Caki2 (cell line): ENCODE measurements around the gene TPD52L1. TPM values are rescaled to one million over a fixed set of nuclear protein-coding genes. Genes with fewer than 3 reads are reported as not detected.
"Not testable (repeated sequence)": the region's sequence is repeated elsewhere in the genome, so short reads cannot be mapped to it uniquely, and the experiment has no call there.

Experiments
- DNase-seq: peaks from one replicate; pipeline ENCODE4 v3.0.0-alpha.2; 2015; ENCODE audit warnings: low read depth
- in situ Hi-C: cut with HindIII; loops from 2 replicates; pipeline ENCODE4 v1.10.0; 2016; ENCODE audit warnings: low sequenced_read_pairs, low pct_unique_long_range_greater_than_20kb, mixed read lengths
- total RNA-seq: library from RNA; depleted of rRNA; stranded (reverse); fragments of >200 nt; shearing (Covaris generic); gene quantifications from 2 replicates; pipeline ENCODE4 v1.2.3, GENCODE V29; 2014; ENCODE audit warnings: low replicate concordance; rRNA removed

The TPD52L1 gene, protein sequence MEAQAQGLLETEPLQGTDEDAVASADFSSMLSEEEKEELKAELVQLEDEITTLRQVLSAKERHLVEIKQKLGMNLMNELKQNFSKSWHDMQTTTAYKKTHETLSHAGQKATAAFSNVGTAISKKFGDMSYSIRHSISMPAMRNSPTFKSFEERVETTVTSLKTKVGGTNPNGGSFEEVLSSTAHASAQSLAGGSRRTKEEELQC
- 328 and 365 TPM in 2 replicates for total RNA-seq

- in situ Hi-C loops = no loop called here
- peak; percentile 81 for DNase-seq
Observed at GRCh38 chr6:125153391-125154117, at the start of gene TPD52L1. Gene TPD52L1 (plus strand): TSS chr6:125153773. CDS start chr6:125153952, 179 bp downstream.

- in situ Hi-C loops = no loop called here
- no peak for DNase-seq
Observed at GRCh38 chr6:125104425-125104824, 49.1 kb upstream of the TPD52L1 start.

GRCh38 chr6:125107048-125107447 lies 46.5 kb upstream of the TPD52L1 start:
- in situ Hi-C loops = no loop called here

GRCh38 chr6:125107896-125108295 lies 45.7 kb upstream of the TPD52L1 start:
- in situ Hi-C loops = no loop called here
- DNase-seq = no peak

More at GRCh38 chr6:125107048-125107447, 46.5 kb upstream of the TPD52L1 start:
- no peak for DNase-seq

- no peak for DNase-seq
- in situ Hi-C loops = no loop called here
Observed at GRCh38 chr6:125110056-125110455, 43.5 kb upstream of the TPD52L1 start.

- DNase-seq = no peak
- in situ Hi-C loops = no loop called here
Observed at GRCh38 chr6:125111219-125111983, 42.2 kb upstream of the TPD52L1 start.

- in situ Hi-C loops = no loop called here
- DNase-seq = no peak
Observed at GRCh38 chr6:125112934-125113333, 40.6 kb upstream of the TPD52L1 start.

GRCh38 chr6:125114248-125114858 lies 39.2 kb upstream of the TPD52L1 start:
- DNase-seq = no peak
- in situ Hi-C loops = no loop called here

- in situ Hi-C loops = no loop called here
Observed at GRCh38 chr6:125116170-125116569, 37.4 kb upstream of the TPD52L1 start.

GRCh38 chr6:125116710-125117109 lies 36.9 kb upstream of the TPD52L1 start:
- in situ Hi-C loops = no loop called here

More at GRCh38 chr6:125116170-125116569, 37.4 kb upstream of the TPD52L1 start:
- DNase-seq = no peak

GRCh38 chr6:125117818-125118217 lies 35.8 kb upstream of the TPD52L1 start:
- in situ Hi-C loops = no loop called here

More at GRCh38 chr6:125116710-125117109, 36.9 kb upstream of the TPD52L1 start:
- DNase-seq = no peak

DNA sequence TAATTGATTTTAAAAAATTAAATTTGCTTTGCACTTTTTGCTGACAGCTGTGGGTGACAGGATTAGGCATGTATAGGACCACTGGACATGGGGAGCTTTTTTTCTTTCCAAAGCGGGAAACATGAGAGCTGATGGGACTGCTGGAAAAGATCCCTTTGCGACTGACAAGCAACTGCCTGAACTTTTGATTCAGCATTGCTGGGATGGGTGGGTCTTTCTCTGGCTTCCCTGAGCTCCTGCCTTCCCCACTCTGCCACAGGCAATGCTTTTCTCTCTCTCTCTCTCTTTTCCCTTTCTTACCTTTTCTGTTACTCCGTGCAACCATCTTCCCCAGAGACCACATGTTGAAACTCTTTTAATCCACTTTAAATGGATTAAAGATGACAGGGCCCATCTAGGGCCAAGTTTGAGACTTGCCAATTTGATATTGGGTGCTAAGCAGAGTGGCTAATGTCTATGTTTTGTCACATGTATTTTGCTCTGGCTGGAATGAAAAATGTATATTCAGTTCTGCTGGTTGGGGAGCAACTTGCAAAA lies 33.5 kb upstream of the TPD52L1 start:
- in situ Hi-C loops = no loop called here
- DNase-seq = peak; percentile 49

More at GRCh38 chr6:125117818-125118217, 35.8 kb upstream of the TPD52L1 start:
- peak; percentile 59 for DNase-seq

- in situ Hi-C loops = no loop called here
- no peak for DNase-seq
Observed at GRCh38 chr6:125121894-125122293, 31.7 kb upstream of the TPD52L1 start.

DNA sequence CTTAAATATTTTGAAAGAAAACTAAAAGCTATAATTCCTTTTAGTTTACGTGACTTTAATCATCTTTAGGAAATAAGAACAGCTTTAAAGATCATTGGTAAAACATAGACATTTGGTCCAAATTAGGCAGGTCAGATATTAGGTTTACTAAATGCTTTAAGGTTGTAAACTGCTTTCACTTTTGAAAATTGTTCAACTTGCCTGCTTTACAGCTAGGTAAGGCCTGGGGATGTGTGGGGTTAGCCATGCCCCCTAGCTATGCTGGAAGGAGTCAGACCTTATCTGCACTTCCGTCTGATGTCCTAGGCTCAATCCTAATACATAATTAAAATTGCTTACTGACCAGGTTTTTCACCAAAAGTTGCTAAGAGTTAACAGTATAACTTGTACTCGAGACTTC lies 30.5 kb upstream of the TPD52L1 start:
- DNase-seq = no peak
- in situ Hi-C loops = no loop called here

GRCh38 chr6:125123468-125124048 lies 30.0 kb upstream of the TPD52L1 start:
- no peak for DNase-seq
- in situ Hi-C loops = no loop called here

GRCh38 chr6:125124049-125124669 lies 29.4 kb upstream of the TPD52L1 start:
- peak; percentile 88 for DNase-seq
- in situ Hi-C loops = no loop called here

- DNase-seq, in situ Hi-C loops: not testable (repeated sequence)
Observed at GRCh38 chr6:125125856-125126255, 27.7 kb upstream of the TPD52L1 start.
